Trophoblast cell (in vitro differentiated cells and primary cell): ENCODE results near the gene DOCK3.

ENCODE experiments used
- DNase-seq, 2 donors: peaks; one replicate each; pipeline ENCODE4 v3.0.0-alpha.2; 2016
- H2AFZ ChIP-seq: 2 replicates; pipeline ENCODE4 v1.6.1; 2013; ENCODE audit warnings: low read length, moderate library complexity, mild to moderate bottlenecking; ENCODE audit not compliant: insufficient read depth, poor library complexity
- H2AK5ac ChIP-seq: 2 replicates; pipeline ENCODE4 v1.6.1; 2013; ENCODE audit warnings: mild to moderate bottlenecking, low read length
- H2BK120ac ChIP-seq: 2 replicates; pipeline ENCODE4 v1.6.1; 2013; ENCODE audit warnings: low read length, mild to moderate bottlenecking, moderate library complexity; ENCODE audit not compliant: insufficient read depth, poor library complexity
- H2BK12ac ChIP-seq: 2 replicates; pipeline ENCODE4 v1.6.1; 2013; ENCODE audit warnings: mild to moderate bottlenecking, low read length, moderate library complexity
- H2BK5ac ChIP-seq: 2 replicates; pipeline ENCODE4 v1.6.1; 2013; ENCODE audit warnings: low read length, low read depth, moderate library complexity, mild to moderate bottlenecking; ENCODE audit not compliant: poor library complexity
- H3K14ac ChIP-seq: 2 replicates; pipeline ENCODE4 v1.6.1; 2013; ENCODE audit warnings: mild to moderate bottlenecking, low read length
- H3K18ac ChIP-seq: 2 replicates; pipeline ENCODE4 v1.6.1; 2013; ENCODE audit warnings: mild to moderate bottlenecking, low read length
- H3K23ac ChIP-seq: 2 replicates; pipeline ENCODE4 v1.6.1; 2013; ENCODE audit warnings: low read length
- H3K27ac ChIP-seq: 2 replicates; pipeline ENCODE4 v1.5.1; 2013; ENCODE audit warnings: low read depth, mild to moderate bottlenecking, inconsistent platforms, low read length, moderate library complexity
- H3K27me3 ChIP-seq: 2 replicates; pipeline ENCODE4 v1.6.1; 2013; ENCODE audit warnings: inconsistent platforms, mild to moderate bottlenecking, low read length, moderate library complexity; ENCODE audit not compliant: insufficient read depth
- H3K36me3 ChIP-seq, 2 experiments: 1 replicate in 1 of 2; 2 replicates in 1 of 2; pipeline ENCODE4 v1.6.1; 2013; ENCODE audit warnings: low read length in 2 of 2, mild to moderate bottlenecking in 2 of 2, moderate library complexity in 1 of 2; ENCODE audit not compliant: insufficient read depth in 2 of 2, control insufficient read depth in 1 of 2
- H3K4ac ChIP-seq: 2 replicates; pipeline ENCODE4 v1.6.1; 2013; ENCODE audit warnings: low read depth, mild to moderate bottlenecking, low read length, moderate library complexity
- H3K4me1 ChIP-seq, 2 experiments: 1 replicate in 1 of 2; 2 replicates in 1 of 2; pipeline ENCODE4 v1.6.1; 2013; ENCODE audit warnings: low read length in 2 of 2, mild to moderate bottlenecking in 2 of 2, moderate library complexity in 1 of 2; ENCODE audit not compliant: insufficient read depth in 2 of 2, control insufficient read depth in 1 of 2
- H3K4me2 ChIP-seq: 2 replicates; pipeline ENCODE4 v1.6.1; 2013; ENCODE audit warnings: inconsistent platforms, mild to moderate bottlenecking, low read length, moderate library complexity
- H3K4me3 ChIP-seq: 2 replicates; pipeline ENCODE4 v1.5.1; 2013; ENCODE audit warnings: mild to moderate bottlenecking, low read depth, low read length, inconsistent platforms
- H3K79me1 ChIP-seq: one replicate; pipeline ENCODE4 v1.6.1; 2013; ENCODE audit warnings: low read length
- H3K79me2 ChIP-seq: 2 replicates; pipeline ENCODE4 v1.6.1; 2013; ENCODE audit warnings: low read length, mild to moderate bottlenecking; ENCODE audit not compliant: control insufficient read depth, insufficient read depth, poor library complexity
- H3K9ac ChIP-seq: 2 replicates; pipeline ENCODE4 v1.6.1; 2013; ENCODE audit warnings: mild to moderate bottlenecking, low read length
- H3K9me3 ChIP-seq: 2 replicates; pipeline ENCODE4 v1.6.1; 2013; ENCODE audit warnings: low read depth, mild to moderate bottlenecking, control low read depth, inconsistent platforms, low read length; ENCODE audit not compliant: insufficient read depth
- H4K12ac ChIP-seq: 2 replicates; pipeline ENCODE4 v1.6.1; 2013; ENCODE audit warnings: low read depth, mild to moderate bottlenecking, low read length, moderate library complexity
- H4K8ac ChIP-seq: 2 replicates; pipeline ENCODE4 v1.6.1; 2013; ENCODE audit warnings: low read depth, mild to moderate bottlenecking, low read length, moderate library complexity
- H4K91ac ChIP-seq: one replicate; pipeline ENCODE4 v1.6.1; 2013; ENCODE audit warnings: low read depth, mild to moderate bottlenecking, low read length, moderate library complexity
- WGBS: extraction: QIAGEN DNeasy Blood & Tissue Kit; methylation state at CpG from one replicate; pipeline ENCODE4 v1.1.7; 2013; ENCODE audit warnings: missing lambda C conversion rate; ENCODE audit not compliant: insufficient read length, insufficient coverage; ENCODE audit errors: extremely low coverage; 5-methylcytosine and 5-hydroxymethylcytosine counted together

Gene DOCK3

DNA sequence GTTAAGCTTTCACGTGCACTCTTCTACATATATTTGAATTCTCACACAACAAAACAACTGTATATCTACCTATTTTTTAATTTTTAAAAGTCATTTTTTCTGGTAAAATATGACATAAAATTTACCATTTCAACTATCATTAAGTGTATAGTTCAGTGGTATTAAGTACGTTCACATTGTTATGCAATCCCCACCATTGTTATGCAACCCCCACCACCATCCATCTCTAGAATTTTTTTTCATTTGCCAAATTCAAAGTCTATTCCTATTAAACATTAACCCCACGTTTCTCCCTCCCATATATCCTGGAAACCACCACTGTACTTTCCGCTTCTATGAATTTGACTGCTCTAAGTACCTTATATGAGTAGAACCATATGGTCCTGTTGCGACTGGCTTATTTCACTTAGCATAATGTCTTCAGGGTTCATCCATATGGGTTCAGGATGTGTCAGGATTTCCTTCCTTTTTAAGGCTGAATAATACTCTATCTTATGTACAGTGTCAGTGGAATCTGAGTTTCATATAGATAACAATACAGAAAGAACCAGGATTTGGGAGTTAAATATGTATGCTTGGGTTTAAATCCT is 279.2 kb downstream of the DOCK3 start:
- no peaks in the 10 kb centered on the region for H3K4me1 ChIP-seq
- no peak overlapping the region for H2BK120ac ChIP-seq
- no peak overlapping the region for H3K18ac ChIP-seq
- H3K9me3 ChIP-seq, result no peaks in the 10 kb centered on the region
- no peak overlapping the region for H3K4ac ChIP-seq
- no peak overlapping the region for H4K12ac ChIP-seq
- H4K8ac ChIP-seq, result no peak overlapping the region
- no peaks in the 10 kb centered on the region for H3K36me3 ChIP-seq
- H3K79me2 ChIP-seq, result no peaks in the 10 kb centered on the region
- 100% methylated on average over 1 of the region's 5 CpGs for WGBS
- no peaks in the 10 kb centered on the region for H3K79me1 ChIP-seq
- no peak overlapping the region for H3K23ac ChIP-seq
- H2AK5ac ChIP-seq, result no peak overlapping the region
- no peak overlapping the region for H3K27ac ChIP-seq
- H3K27me3 ChIP-seq, result no peaks in the 10 kb centered on the region
- DNase-seq, result peak in 1 of 2 donors; percentile 2
- no peak overlapping the region for H3K9ac ChIP-seq
- H2BK12ac ChIP-seq, result no peak overlapping the region
- no peak overlapping the region for H3K14ac ChIP-seq
- no peak overlapping the region for H2AFZ ChIP-seq
- H3K4me2 ChIP-seq, result no peak overlapping the region
- H3K4me3 ChIP-seq, result no peak overlapping the region
- H4K91ac ChIP-seq, result no peak overlapping the region
- H2BK5ac ChIP-seq, result no peak overlapping the region

GRCh38 chr3:50961386-50961785 is 286.7 kb downstream of the DOCK3 start:
- H2BK12ac ChIP-seq, result no peak overlapping the region
- H3K4me2 ChIP-seq, result no peak overlapping the region
- H3K9ac ChIP-seq, result no peak overlapping the region
- H2AFZ ChIP-seq, result no peak overlapping the region
- H3K27me3 ChIP-seq, result no peaks in the 10 kb centered on the region
- H3K4ac ChIP-seq, result no peak overlapping the region
- no CpG with 5 or more reads among the region's 1 CpG for WGBS
- H4K8ac ChIP-seq, result no peak overlapping the region
- no peak overlapping the region for H3K23ac ChIP-seq
- H3K79me1 ChIP-seq, result no peaks in the 10 kb centered on the region
- H2AK5ac ChIP-seq, result no peak overlapping the region
- H3K18ac ChIP-seq, result no peak overlapping the region
- no peaks in the 10 kb centered on the region for H3K4me1 ChIP-seq
- H3K79me2 ChIP-seq, result no peaks in the 10 kb centered on the region
- DNase-seq, result no peak
- no peak overlapping the region for H3K27ac ChIP-seq
- H2BK5ac ChIP-seq, result no peak overlapping the region
- H3K9me3 ChIP-seq, result no peaks in the 10 kb centered on the region
- H3K14ac ChIP-seq, result no peak overlapping the region
- H3K36me3 ChIP-seq, result no peaks in the 10 kb centered on the region
- H4K12ac ChIP-seq, result no peak overlapping the region
- H4K91ac ChIP-seq, result no peak overlapping the region
- no peak overlapping the region for H2BK120ac ChIP-seq
- no peak overlapping the region for H3K4me3 ChIP-seq

DNA sequence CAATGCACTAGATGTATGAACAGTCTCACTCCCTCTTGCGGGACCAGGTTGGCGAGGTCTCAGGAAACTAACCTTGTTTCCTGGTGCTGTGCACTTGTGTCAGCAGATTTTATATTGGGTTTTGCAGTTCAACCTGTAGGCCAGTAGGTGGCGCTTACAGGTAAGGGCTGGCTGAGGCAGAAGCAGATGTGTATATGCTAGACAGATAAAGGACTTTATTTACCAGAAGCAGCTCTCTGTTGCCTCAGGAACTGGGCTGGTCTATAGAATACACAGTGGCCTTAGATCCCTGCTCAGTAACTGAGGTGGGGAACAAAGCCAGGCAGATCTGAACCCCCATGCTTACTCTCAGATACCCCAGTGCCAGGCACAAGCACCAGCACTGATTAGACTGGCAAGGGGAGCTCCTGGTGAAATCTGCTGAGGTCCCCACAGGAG is 296.8 kb downstream of the DOCK3 start:
- Histone ChIP-seq H3K4me1 (no peaks in the 10 kb centered on the region), H4K8ac (no peak overlapping the region), H3K4me3 (no peak overlapping the region), H2AK5ac (no peak overlapping the region), H2BK120ac (no peak overlapping the region), H3K27me3 (no peaks in the 10 kb centered on the region), H3K36me3 (no peaks in the 10 kb centered on the region), H3K18ac (no peak overlapping the region), H3K27ac (no peak overlapping the region), H4K12ac (no peak overlapping the region), H3K9me3 (peaks cover 2% of the 10 kb centered on the region), H3K23ac (no peak overlapping the region), H3K4me2 (no peak overlapping the region), H4K91ac (no peak overlapping the region), H3K79me2 (no peaks in the 10 kb centered on the region), H3K79me1 (no peaks in the 10 kb centered on the region), H3K14ac (no peak overlapping the region), H2BK12ac (no peak overlapping the region), H2BK5ac (no peak overlapping the region), H3K4ac (no peak overlapping the region), H2AFZ (no peak overlapping the region), H3K9ac (no peak overlapping the region)
- WGBS, result no CpG with 5 or more reads among the region's 3 CpGs
- peak; percentile 16 to 79 for DNase-seq

GRCh38 chr3:50972029-50972428 is 297.3 kb downstream of the DOCK3 start:
- Histone ChIP-seq H3K18ac (no peak overlapping the region), H2BK120ac (no peak overlapping the region), H3K9me3 (peaks cover 2% of the 10 kb centered on the region), H4K91ac (no peak overlapping the region), H3K4me3 (no peak overlapping the region), H3K4ac (no peak overlapping the region), H2AFZ (no peak overlapping the region), H2AK5ac (no peak overlapping the region), H4K12ac (no peak overlapping the region), H3K4me1 (no peaks in the 10 kb centered on the region), H3K27me3 (no peaks in the 10 kb centered on the region), H3K79me2 (no peaks in the 10 kb centered on the region), H3K23ac (no peak overlapping the region), H3K14ac (no peak overlapping the region), H2BK12ac (no peak overlapping the region), H3K36me3 (no peaks in the 10 kb centered on the region), H2BK5ac (no peak overlapping the region), H3K79me1 (no peaks in the 10 kb centered on the region), H4K8ac (no peak overlapping the region), H3K9ac (no peak overlapping the region), H3K27ac (no peak overlapping the region), H3K4me2 (no peak overlapping the region)
- DNase-seq, result no peak
- WGBS, result no CpG with 5 or more reads among the region's 2 CpGs
